Stimulated activated CD8-positive, alpha-beta memory T cell treated with anti-CD3 and anti-CD28 coated beads, Interleukin-2, amount 100 ng/mL, for 1 hour (primary cell): ENCODE measurements around the gene CX3CR1.
"Not testable (repeated sequence)": the region's sequence is repeated elsewhere in the genome, so short reads cannot be mapped to it uniquely, and the experiment has no call there.

Source experiments
- DNase-seq, 2 donors: peaks; one replicate each; pipeline ENCODE4 v3.0.0-alpha.2; 2020; ENCODE audit warnings: low read depth in 2 of 2

Gene CX3CR1, protein sequence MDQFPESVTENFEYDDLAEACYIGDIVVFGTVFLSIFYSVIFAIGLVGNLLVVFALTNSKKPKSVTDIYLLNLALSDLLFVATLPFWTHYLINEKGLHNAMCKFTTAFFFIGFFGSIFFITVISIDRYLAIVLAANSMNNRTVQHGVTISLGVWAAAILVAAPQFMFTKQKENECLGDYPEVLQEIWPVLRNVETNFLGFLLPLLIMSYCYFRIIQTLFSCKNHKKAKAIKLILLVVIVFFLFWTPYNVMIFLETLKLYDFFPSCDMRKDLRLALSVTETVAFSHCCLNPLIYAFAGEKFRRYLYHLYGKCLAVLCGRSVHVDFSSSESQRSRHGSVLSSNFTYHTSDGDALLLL

DNA sequence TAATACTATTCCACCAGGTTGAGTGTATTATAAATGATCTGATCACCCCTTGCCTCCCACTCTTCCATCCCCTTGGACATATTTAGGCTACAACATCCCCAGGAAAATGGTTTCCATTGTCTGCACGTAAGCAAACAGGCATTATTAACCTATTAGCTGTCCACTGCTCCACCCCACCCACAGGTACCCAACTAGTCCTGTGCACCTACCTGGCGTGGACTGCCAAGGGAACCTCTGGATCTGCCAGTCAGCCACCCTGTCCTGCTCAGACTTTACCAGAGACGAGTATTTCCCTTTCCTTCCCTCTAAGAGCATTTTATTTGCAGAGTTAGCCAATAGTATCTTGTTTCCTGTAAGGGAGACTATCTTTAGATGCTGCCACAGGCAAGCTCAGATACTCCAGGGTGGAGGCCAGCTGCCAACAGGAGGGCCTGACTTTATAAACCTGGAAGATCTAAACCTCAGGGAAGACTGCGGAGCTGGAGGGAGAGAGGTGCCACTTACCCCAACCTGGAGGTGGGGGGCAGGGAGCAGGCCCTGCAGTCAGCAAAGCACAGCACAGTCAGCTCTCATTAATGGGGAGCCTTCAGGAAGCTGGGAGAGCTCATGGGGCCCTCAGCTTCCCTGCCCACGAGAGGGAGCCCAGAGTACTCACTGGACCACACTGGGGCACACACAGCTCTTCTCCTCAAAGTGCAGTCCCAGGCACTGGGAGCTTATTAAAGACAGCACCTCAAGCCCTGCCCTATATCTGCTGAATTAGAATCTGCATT is at the start of gene CX3CR1:
Gene CX3CR1, minus strand, starts transcription at position 292 of the 773 bp plus-strand sequence. CDS start 13,527 bp downstream, outside the sequence.
- DNase-seq, result no peak

- DNase-seq, result no peak
Measured at GRCh38 chr3:39329493-39329892, 49.7 kb upstream of the CX3CR1 start, which contains the start of gene CCR8. Gene CCR8 (plus strand): TSS chr3:39329709. CDS start chr3:39332332, 2,623 bp downstream.

GRCh38 chr3:39327746-39328349 is 48.0 kb upstream of the CX3CR1 start:
- no peak for DNase-seq

DNA sequence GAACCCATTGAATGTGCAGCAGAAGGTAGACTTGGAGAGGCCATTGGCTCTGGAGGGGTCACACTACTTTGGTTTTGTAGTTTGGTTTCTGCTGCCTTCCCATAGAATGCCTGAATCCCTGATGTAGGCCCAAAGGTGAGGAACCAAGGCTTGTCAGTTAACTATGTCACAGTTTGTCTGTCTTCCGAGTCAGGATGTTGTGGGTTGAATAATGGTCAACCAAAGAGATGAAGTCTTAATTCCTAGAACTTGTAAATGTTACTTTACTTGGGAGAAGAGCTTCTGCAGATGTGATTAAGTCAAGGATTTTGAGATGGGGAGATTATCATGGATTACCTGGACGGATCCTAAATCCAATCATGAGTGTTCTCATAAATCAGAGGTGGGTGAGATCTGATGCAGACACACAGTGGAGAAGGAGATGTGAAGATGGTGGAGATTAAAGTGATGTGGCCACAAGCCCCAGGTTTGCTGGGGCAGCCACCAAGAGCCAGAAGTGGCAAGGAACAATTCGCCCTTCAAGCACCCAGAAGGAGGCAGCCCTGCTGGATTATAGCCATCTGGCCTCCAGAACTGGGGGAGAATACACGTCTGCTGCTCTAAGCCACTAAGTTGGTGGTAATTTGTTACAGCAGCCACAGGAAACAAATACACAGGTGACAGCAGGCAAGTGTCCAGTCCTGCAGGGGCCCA is 47.4 kb upstream of the CX3CR1 start:
- no peak for DNase-seq

- no peak for DNase-seq
Measured at GRCh38 chr3:39325236-39325635, 45.4 kb upstream of the CX3CR1 start.

DNA sequence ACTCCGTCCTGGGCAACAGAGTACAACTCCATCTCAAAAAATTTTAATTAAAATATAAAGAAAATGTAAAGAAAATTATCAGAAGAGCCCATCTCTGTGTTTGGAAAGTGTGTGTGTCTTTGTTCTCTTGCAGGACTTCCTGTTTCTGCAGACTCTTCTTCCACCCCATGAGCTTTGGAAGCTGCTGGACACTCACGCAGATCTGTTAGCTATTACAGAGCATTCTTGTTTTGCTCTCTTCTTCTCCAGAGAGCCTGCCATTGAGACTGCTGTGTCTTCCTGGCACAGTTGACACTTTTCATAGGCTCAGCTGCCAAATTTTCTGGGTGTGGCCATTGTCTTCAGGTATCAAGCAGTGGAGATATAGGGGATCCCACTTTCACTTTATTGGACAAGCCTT is 43.7 kb upstream of the CX3CR1 start:
- DNase-seq, result no peak

DNA sequence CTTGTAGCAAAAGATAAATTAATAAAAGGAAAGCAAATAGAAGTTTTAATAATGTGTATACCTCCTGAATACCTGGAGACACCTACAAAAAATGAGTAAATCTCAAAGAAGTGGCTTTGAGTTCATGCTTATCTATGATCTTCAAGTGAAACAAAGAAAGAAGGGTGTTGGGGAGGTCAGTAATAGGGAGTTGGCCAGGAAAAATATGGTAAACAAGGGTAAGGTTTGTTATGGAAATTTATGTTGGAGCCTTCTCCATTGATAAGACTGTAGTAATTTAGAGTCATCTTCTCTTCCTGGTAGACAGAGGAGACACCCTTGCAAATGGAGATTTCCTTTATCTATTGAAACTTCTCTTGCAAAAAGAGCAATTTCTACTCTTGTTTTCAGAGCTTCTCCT is 43.1 kb upstream of the CX3CR1 start:
- no peak for DNase-seq

GRCh38 chr3:39322209-39322715 is 42.4 kb upstream of the CX3CR1 start:
- not testable (repeated sequence) for DNase-seq

- not testable (repeated sequence) for DNase-seq
Measured at GRCh38 chr3:39321574-39321983, 41.7 kb upstream of the CX3CR1 start.

DNA sequence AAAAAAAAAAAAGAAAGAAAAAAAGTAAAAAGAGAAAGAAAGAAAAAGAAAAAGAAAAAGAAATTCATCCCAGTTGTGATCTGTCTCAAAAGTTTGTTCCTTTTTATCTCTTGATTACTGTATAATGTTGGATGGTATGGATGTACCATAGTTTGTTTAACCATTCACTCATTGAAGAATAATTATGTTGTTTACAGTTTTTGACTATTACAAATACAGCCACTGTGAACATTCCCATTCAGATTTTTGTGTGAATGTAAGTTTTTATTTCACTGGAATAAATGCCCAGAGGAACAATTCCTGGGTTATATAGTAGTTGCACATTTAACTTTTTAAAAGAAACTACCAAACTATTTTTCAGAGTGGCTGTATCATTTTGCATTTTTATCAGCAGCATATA is 39.4 kb upstream of the CX3CR1 start:
- DNase-seq, result no peak

DNA sequence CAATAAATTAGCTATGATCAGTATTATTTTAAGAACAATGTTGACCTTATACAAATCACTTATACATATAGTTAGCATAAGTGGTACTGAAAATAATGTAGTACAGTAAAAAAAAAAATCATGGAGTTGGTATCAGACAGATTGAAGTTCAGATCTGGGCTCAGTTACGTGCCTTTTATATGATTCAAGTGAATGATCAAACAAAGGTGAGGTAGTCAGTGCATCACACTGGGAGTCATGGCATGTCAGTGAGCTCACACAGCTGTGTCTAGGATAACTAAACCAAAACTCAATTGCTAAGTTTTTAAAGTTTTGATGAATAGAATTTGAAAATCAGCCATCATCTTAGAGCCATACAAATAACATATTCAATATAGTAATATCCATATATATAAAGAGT is 38.5 kb upstream of the CX3CR1 start:
- no peak for DNase-seq

GRCh38 chr3:39317571-39318169 is 37.8 kb upstream of the CX3CR1 start:
- no peak for DNase-seq

DNA sequence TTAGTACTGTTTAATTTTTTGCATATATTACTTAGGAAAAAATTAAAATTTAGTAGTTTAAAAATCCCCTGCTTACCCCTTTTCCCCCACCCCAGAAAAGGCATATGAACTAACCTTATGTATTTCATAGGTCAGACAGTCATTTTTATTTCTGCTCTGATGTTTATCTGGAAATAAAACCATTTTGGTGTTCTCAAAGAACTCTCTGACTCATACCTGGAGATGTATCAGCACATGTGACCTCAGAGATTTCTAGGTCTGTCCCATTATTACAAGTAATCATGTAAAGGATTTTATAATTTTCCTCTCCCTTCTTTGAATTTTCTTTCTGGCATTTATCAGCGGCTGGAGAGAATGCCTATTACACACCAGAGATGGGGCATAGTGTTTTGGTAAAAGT is 35.6 kb upstream of the CX3CR1 start:
- DNase-seq, result no peak

DNA sequence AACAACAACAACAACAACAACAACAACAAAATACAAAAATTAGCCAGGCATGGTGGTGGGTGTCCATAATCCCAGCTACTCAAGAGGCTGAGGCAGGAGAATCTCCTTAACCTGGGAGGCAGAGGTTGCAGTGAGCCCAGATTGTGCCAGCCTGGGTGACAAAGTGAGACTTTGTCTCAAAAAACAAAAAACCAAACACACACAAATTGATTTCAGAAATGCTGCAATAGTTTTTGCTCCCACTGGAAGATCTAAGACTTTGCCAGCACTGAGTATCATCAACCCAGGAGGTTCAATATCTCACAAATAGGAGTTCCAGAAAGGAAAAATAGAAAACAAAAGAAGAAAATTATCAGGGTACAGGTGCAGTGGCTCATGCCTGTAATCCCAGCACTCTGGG is 33.5 kb upstream of the CX3CR1 start:
- no peak for DNase-seq

DNA sequence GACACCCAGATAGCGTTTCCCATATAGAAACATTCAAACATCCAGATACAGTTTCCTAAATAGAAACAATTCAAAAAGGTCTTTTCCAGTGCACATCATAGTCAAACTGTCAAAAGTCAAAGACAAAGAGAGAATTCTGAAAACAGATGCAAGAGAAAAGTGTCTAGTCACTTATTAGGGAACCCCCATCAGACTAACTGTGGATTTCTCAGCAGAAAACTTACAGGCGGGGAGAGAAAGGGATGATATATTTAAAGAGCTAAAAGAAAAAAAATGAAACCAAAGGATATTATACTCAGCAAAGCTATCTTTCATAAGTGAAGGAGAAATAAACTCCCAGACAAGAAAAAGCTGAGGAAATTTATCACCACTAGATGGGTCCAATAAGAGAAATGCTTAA is 22.3 kb upstream of the CX3CR1 start:
- no peak for DNase-seq

DNA sequence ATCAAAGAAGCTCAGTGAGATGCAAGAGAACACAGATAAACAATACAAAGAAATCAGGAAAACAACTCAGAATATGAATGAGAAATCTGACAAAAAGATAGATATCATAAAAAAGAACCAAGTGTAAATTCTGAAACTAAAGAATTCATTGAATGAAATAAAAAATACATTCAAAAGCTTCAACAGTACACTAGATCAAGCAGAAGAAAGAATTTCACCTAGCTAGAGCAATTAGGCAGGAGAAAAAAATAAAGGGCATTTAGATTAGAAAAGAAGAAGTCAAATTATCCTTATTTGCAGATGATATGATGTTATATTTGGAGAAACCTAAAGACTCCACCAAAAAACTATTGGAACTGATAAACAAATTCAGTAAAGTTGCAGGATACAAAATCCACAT is 19.4 kb upstream of the CX3CR1 start:
- DNase-seq, result no peak

DNA sequence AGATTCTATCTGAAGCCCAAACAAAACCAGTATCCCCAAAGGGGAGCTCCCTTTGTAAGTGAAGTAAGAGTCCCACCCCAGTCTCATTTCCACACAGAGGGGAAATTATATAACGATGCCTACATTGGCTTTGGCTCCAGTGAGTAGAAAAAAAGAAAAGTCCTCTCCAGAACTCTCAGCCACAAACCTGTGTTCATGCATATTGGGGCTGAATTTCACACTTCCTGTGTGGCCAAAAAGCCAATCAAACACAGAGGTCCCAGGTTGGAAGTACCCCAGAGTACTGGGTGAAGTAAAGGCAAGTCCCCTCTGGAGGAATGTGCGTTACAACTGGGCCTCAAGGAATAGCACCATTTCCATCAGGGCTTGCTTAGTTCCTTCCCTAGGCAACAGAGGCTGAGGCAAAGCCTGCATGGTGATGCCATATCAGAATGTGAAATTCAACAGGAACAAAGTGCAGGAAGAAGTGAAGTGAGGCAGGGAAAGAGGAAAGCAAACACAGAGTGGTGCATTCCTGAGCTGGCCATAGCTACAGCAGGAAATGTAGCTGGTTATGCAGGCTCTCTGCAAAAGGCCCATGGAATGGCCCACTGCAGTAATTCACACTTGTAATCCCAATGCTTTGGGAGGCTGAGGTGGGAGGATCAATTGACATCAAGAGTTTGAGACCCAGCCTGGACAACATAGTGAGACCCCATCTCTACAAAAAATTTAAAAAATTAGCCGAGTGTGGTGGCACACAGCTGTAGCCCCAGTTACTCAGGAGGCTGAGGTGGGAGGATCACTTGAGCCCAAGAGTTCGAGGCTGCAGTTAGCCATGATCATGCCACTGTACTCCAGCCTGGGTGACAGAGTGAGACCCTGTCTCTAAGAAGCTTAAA is 16.6 kb upstream of the CX3CR1 start:
- no peak for DNase-seq

- no peak for DNase-seq
Measured at GRCh38 chr3:39295184-39295775, 15.4 kb upstream of the CX3CR1 start.

- DNase-seq, result no peak
Measured at GRCh38 chr3:39294446-39295183, 14.8 kb upstream of the CX3CR1 start.
